Loucy (cell line): ENCODE measurements around the gene KCNT1.

ENCODE experiments used
- H2AFZ ChIP-seq: fragments of 200-600 bp; sonication (generic); 2 replicates; pipeline ENCODE4 v1.6.0; 2016; ENCODE audit warnings: antibody characterized with exemption, mild to moderate bottlenecking, low read length, moderate library complexity
- H3F3A ChIP-seq: fragments of 200-600 bp; 2 replicates; pipeline ENCODE4 v1.6.0; 2016; ENCODE audit warnings: antibody characterized with exemption, low read depth, mild to moderate bottlenecking
- H3K27me3 ChIP-seq: fragments of 200-600 bp; sonication (generic); 2 replicates; pipeline ENCODE4 v1.6.1; 2014; ENCODE audit warnings: low read length, mild to moderate bottlenecking; ENCODE audit not compliant: insufficient read depth, poor library complexity, severe bottlenecking
- H3K36me3 ChIP-seq: fragments of 200-600 bp; sonication (generic); 2 replicates; pipeline ENCODE4 v1.6.1; 2016; ENCODE audit warnings: low read length; ENCODE audit not compliant: insufficient read depth
- H3K4me1 ChIP-seq: fragments of 200-600 bp; sonication (generic); 2 replicates; pipeline ENCODE4 v1.5.1; 2014; ENCODE audit warnings: low read length, mild to moderate bottlenecking; ENCODE audit not compliant: insufficient read depth, poor library complexity, severe bottlenecking
- H3K4me2 ChIP-seq: fragments of 200-600 bp; sonication (generic); 2 replicates; pipeline ENCODE4 v1.6.0; 2014; ENCODE audit warnings: antibody characterized with exemption, low read length, low read depth, mild to moderate bottlenecking; ENCODE audit not compliant: poor library complexity, severe bottlenecking
- H3K4me3 ChIP-seq: fragments of 200-600 bp; sonication (generic); 2 replicates; pipeline ENCODE4 v1.5.1; 2014; ENCODE audit warnings: low read length, mild to moderate bottlenecking, mixed read lengths; ENCODE audit not compliant: poor library complexity, severe bottlenecking
- H3K79me2 ChIP-seq: fragments of 200-600 bp; sonication (generic); 2 replicates; pipeline ENCODE4 v1.6.1; 2014; ENCODE audit warnings: low read length; ENCODE audit not compliant: insufficient read depth
- H3K9ac ChIP-seq: fragments of 200-600 bp; sonication (generic); 2 replicates; pipeline ENCODE4 v1.6.0; 2014; ENCODE audit warnings: mild to moderate bottlenecking, low read depth, low read length, moderate library complexity; ENCODE audit not compliant: poor library complexity, severe bottlenecking
- H3K9me2 ChIP-seq: fragments of 200-600 bp; sonication (generic); replicated peaks from 2 replicates; pipeline ENCODE4 v1.6.1; 2016; ENCODE audit warnings: low read depth, low read length, mixed read lengths
- H3K9me3 ChIP-seq: fragments of 200-600 bp; sonication (generic); 2 replicates; pipeline ENCODE4 v1.6.1; 2014; ENCODE audit warnings: mild to moderate bottlenecking, antibody characterized with exemption, low read length, low read depth; ENCODE audit not compliant: insufficient read depth
- H4K20me1 ChIP-seq: fragments of 200-600 bp; sonication (generic); 2 replicates; pipeline ENCODE4 v1.6.0; 2014; ENCODE audit warnings: antibody characterized with exemption, low read length, mild to moderate bottlenecking; ENCODE audit not compliant: insufficient read depth, poor library complexity, severe bottlenecking
- EZH2phosphoT487 ChIP-seq: fragments of 200-600 bp; IDR thresholded peaks from 2 replicates; pipeline ENCODE4 v1.6.1; 2018; ENCODE audit warnings: antibody characterized with exemption, mild to moderate bottlenecking, moderate library complexity, borderline replicate concordance
- TF ChIP-seq, protein P1 (sequence below): fragments of 200-600 bp; sonication (generic); conservative IDR thresholded peaks from 2 replicates; pipeline ENCODE4 v1.5.1; 2014; ENCODE audit warnings: mild to moderate bottlenecking, antibody characterized with exemption, low read length

Gene KCNT1

GRCh38 chr9:135823036-135823435 lies 121.1 kb downstream of the KCNT1 start:
- Histone ChIP-seq H2AFZ (no peak overlapping the region), H3K9me3 (no peaks in the 10 kb centered on the region), H4K20me1 (no peaks in the 10 kb centered on the region), H3K27me3 (no peaks in the 10 kb centered on the region), H3F3A (no peaks in the 10 kb centered on the region), H3K79me2 (peaks cover 5% of the 10 kb centered on the region; the same call in 1 of the 2 replicates), H3K4me1 (no peaks in the 10 kb centered on the region), H3K9ac (no peak overlapping the region), H3K9me2 (no peaks in the 10 kb centered on the region), H3K4me2 (no peak overlapping the region), H3K36me3 (peaks cover 86% of the 10 kb centered on the region), H3K4me3 (no peak overlapping the region)
- TF ChIP-seq, protein P1, sequence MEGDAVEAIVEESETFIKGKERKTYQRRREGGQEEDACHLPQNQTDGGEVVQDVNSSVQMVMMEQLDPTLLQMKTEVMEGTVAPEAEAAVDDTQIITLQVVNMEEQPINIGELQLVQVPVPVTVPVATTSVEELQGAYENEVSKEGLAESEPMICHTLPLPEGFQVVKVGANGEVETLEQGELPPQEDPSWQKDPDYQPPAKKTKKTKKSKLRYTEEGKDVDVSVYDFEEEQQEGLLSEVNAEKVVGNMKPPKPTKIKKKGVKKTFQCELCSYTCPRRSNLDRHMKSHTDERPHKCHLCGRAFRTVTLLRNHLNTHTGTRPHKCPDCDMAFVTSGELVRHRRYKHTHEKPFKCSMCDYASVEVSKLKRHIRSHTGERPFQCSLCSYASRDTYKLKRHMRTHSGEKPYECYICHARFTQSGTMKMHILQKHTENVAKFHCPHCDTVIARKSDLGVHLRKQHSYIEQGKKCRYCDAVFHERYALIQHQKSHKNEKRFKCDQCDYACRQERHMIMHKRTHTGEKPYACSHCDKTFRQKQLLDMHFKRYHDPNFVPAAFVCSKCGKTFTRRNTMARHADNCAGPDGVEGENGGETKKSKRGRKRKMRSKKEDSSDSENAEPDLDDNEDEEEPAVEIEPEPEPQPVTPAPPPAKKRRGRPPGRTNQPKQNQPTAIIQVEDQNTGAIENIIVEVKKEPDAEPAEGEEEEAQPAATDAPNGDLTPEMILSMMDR = no peak
- no peak for TF ChIP-seq EZH2phosphoT487

DNA sequence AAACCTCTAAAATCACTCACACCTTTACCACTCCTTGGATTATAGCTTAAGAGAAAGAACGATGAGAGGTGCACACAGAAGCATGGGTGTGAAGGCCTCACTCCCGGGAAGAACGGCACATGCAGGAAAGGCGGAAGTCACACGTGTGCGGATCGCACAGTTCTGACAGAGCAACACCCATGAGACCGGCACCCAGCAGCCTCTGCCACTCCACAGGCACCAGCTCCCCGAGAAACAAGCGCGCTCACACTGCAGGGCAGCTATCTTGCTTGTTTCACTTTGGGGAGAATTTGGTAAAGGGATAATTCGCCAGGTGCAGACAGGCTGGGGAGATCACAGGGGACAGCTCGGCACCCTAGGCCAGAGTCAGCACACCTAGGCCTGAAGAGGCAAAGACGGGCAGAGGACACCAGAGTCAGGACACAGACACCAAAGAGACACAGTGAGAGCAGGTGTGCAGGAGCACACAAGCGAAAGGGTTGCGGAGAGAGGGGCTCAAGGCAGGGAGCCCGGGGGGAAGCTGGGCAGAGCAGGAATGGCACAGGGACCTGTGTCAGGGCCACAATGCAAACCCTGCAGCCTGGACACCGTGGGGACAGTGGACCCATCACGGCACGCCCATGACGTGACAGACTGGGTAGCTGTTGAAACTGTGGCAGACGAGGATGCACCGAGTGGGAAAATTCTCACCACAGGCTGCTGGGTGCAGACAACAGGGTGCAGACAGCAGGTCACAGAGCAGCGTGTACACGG lies 123.6 kb downstream of the KCNT1 start:
- Histone ChIP-seq H3K9ac (no peak overlapping the region), H3K4me3 (no peak overlapping the region), H3K79me2 (peaks cover 11% of the 10 kb centered on the region)

DNA sequence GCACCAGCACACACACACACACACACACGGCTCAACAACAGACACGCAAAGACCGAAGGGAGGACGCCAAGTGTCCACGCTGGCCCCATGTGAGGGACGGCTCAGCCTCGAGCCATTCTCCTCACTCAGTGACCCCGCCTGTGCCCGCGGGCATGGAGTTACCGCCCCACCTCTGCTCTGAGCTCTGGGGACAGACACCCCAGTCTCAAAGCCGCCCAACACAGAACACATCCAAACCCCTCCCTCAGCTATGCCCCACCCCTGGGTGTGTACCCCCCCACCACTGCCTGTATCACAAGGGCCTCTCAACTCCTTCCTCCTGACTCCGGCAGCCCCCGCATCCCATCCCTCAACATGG lies 124.2 kb downstream of the KCNT1 start:
- H2AFZ ChIP-seq = no peak overlapping the region
- H3K36me3 ChIP-seq = peaks cover 64% of the 10 kb centered on the region
- H3K4me1 ChIP-seq = no peaks in the 10 kb centered on the region
- no peak overlapping the region for H3K4me3 ChIP-seq
- no peak for TF ChIP-seq EZH2phosphoT487
- TF ChIP-seq, protein P1 = no peak
- H3K9me2 ChIP-seq = no peaks in the 10 kb centered on the region
- no peaks in the 10 kb centered on the region for H3K27me3 ChIP-seq
- H3K9me3 ChIP-seq = 0 out of 2 replicates have a peak, but pooled peaks cover 2% of the 10 kb centered on the region
- peaks cover 3% of the 10 kb centered on the region for H4K20me1 ChIP-seq
- no peak overlapping the region for H3K4me2 ChIP-seq
- H3F3A ChIP-seq = no peaks in the 10 kb centered on the region
- peaks cover 11% of the 10 kb centered on the region for H3K79me2 ChIP-seq
- H3K9ac ChIP-seq = no peak overlapping the region

More for the DNA sequence above, 123.6 kb downstream of the KCNT1 start:
- H3F3A ChIP-seq = no peaks in the 10 kb centered on the region
- TF ChIP-seq, protein P1 = no peak
- no peak for TF ChIP-seq EZH2phosphoT487
- H3K9me3 ChIP-seq = 0 out of 2 replicates have a peak, but pooled peaks cover 2% of the 10 kb centered on the region
- H3K4me1 ChIP-seq = no peaks in the 10 kb centered on the region
- H2AFZ ChIP-seq = no peak overlapping the region
- H3K9me2 ChIP-seq = no peaks in the 10 kb centered on the region
- H3K4me2 ChIP-seq = no peak overlapping the region
- H3K27me3 ChIP-seq = no peaks in the 10 kb centered on the region
- peaks cover 70% of the 10 kb centered on the region for H3K36me3 ChIP-seq
- peaks cover 3% of the 10 kb centered on the region for H4K20me1 ChIP-seq
